ENCODE data around the gene CADPS.

The CADPS gene

GRCh38 chr3:62636235-62636826, 238.9 kb downstream of the CADPS start:
- peaks cover 6% of the 10 kb centered on the region for H3K27me3 ChIP-seq (ENCODE audit: control insufficient read depth, insufficient read depth, low read length)
- no peaks in the 10 kb centered on the region for H3K9me3 ChIP-seq (ENCODE audit: control insufficient read depth, low read length)
- H3K4me1 ChIP-seq (ENCODE audit: control insufficient read depth, insufficient read depth, low read length), result no peaks in the 10 kb centered on the region
- no peak overlapping the region for H3K9ac ChIP-seq (ENCODE audit: low read length)
- H3K4me3 ChIP-seq (ENCODE audit: low read length), result no peak overlapping the region
- H3K36me3 ChIP-seq (ENCODE audit: control insufficient read depth, insufficient read depth, low read length), result no peaks in the 10 kb centered on the region

DNA sequence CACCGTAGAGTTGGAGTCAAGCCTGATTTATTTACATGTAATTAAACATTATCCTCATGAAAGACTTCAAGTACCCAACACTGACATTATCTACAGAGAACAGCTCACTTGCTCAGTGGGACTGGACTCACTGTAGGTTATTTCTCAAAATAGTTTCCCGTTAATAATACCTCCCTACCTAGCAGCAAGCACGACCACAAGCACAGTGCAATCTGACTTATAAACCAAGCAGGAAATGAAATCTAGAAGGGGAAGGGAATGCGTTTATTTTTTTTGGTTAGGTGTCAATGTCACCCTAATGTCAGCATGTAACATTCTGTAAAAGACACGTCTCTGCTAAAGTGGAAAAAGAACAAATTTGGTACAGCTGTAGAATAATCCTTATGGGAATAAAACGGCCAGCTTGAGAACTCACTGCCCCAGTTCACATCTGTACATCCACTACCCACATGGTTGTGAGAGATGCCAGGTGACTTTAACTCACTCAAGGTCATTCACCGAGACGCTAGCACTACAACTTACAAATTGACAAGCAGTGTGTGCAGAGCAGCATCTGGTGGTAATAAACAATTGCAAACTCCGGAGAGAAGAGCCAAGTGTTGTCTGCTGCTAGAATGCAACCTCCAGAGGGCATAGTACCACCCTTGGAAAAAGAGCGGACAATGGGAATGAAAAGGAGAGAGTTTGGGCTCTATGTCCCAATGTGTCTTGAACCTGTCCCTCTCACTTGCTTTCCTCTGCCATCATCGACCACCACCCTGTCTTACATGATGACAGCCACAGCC, 242.5 kb downstream of the CADPS start:
- Histone ChIP-seq H3K4me3 (ENCODE audit: low read length) (no peak overlapping the region), H3K9ac (ENCODE audit: low read length) (no peak overlapping the region), H3K4me1 (ENCODE audit: control insufficient read depth, insufficient read depth, low read length) (no peaks in the 10 kb centered on the region), H3K27me3 (ENCODE audit: control insufficient read depth, insufficient read depth, low read length) (peaks cover 6% of the 10 kb centered on the region), H3K36me3 (ENCODE audit: control insufficient read depth, insufficient read depth, low read length) (no peaks in the 10 kb centered on the region), H3K9me3 (ENCODE audit: control insufficient read depth, low read length) (no peaks in the 10 kb centered on the region)

DNA sequence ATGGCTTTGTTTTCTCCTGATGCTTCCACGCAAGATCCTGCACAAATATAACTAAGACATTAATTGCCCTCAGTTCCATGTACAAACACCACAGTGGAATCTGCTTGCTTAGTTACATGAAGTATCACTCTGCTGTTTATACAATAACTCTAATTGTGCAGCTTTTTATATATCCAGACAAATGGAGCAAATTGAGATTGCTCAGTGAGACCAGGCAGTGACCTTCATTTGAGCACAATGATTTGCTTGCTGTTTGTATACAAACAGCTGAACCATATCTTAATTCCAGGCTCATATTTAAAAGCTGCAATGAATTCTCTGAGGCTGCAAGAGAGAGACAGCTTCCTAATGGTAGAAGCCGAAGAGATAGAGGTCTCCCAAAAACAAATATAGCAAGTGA, 243.7 kb downstream of the CADPS start:
- no peak overlapping the region for H3K4me3 ChIP-seq (ENCODE audit: low read length)
- no peaks in the 10 kb centered on the region for H3K4me1 ChIP-seq (ENCODE audit: control insufficient read depth, insufficient read depth, low read length)
- H3K9me3 ChIP-seq (ENCODE audit: control insufficient read depth, low read length), result no peaks in the 10 kb centered on the region
- peaks cover 6% of the 10 kb centered on the region for H3K27me3 ChIP-seq (ENCODE audit: control insufficient read depth, insufficient read depth, low read length)
- H3K36me3 ChIP-seq (ENCODE audit: control insufficient read depth, insufficient read depth, low read length), result no peaks in the 10 kb centered on the region
- no peak overlapping the region for H3K9ac ChIP-seq (ENCODE audit: low read length)

DNA sequence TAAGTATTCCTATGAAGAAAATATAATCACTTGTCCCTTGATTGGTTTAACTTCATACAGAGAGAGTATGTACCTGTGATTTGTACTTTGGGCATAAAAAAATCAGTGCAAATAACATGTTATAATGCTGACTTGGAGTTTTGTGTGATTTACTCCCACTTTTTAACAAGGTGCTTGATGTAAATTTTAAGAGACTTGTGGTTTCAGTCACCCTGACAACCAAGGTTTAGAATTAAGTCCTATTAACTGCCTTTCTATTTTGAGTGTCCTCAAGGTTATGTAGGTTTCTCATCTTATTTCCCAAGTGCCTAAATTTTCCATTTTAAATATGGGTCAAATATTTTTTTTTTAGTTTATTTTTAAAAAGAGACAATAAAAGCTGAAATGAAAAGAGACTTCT, 244.6 kb downstream of the CADPS start:
- no peak overlapping the region for H3K4me3 ChIP-seq (ENCODE audit: low read length)
- no peaks in the 10 kb centered on the region for H3K36me3 ChIP-seq (ENCODE audit: control insufficient read depth, insufficient read depth, low read length)
- peaks cover 6% of the 10 kb centered on the region for H3K27me3 ChIP-seq (ENCODE audit: control insufficient read depth, insufficient read depth, low read length)
- H3K4me1 ChIP-seq (ENCODE audit: control insufficient read depth, insufficient read depth, low read length), result no peaks in the 10 kb centered on the region
- H3K9me3 ChIP-seq (ENCODE audit: control insufficient read depth, low read length), result no peaks in the 10 kb centered on the region
- no peak overlapping the region for H3K9ac ChIP-seq (ENCODE audit: low read length)

DNA sequence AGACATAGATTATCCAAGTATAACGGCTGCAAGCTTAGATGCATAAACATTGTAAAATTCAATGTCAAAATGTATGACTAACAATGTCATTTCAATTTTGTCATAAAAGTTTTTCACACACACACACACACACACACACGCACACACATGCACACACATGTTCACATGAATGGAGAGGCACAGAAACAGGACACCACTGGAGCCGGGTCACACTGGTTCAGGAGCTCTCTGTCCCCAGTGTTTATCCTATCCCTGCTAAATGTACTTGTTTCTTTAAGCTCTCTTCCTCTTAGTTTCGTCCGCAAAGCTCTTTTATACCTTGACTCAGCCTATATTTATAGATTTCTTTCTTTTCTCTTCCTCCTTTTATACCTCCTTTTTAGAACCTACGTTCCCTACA, 249.9 kb downstream of the CADPS start:
- Histone ChIP-seq H3K4me3 (ENCODE audit: low read length) (no peak overlapping the region), H3K9me3 (ENCODE audit: control insufficient read depth, low read length) (no peaks in the 10 kb centered on the region), H3K36me3 (ENCODE audit: control insufficient read depth, insufficient read depth, low read length) (no peaks in the 10 kb centered on the region), H3K4me1 (ENCODE audit: control insufficient read depth, insufficient read depth, low read length) (no peaks in the 10 kb centered on the region), H3K9ac (ENCODE audit: low read length) (no peak overlapping the region), H3K27me3 (ENCODE audit: control insufficient read depth, insufficient read depth, low read length) (no peaks in the 10 kb centered on the region)

DNA sequence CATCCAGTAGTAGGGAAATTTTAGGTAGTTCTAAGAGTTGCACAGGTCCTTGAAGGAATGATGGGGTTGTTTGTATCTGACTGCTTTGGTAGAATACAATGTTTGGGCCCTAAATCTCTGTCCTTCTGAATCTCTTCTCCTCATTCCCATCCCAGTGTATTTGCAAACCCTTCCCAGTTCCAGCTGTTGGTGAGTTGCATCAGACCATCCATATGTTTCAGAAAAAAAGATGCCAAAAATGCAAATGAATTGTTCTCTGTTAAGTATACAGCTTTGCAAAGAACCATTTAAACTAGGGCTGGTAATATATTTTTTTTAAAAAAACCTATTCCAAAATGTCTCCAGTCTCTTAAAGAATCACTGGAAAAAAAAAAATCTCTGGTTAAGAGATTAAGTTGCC, 251.0 kb downstream of the CADPS start:
- Histone ChIP-seq H3K36me3 (ENCODE audit: control insufficient read depth, insufficient read depth, low read length) (no peaks in the 10 kb centered on the region), H3K27me3 (ENCODE audit: control insufficient read depth, insufficient read depth, low read length) (no peaks in the 10 kb centered on the region)

DNA sequence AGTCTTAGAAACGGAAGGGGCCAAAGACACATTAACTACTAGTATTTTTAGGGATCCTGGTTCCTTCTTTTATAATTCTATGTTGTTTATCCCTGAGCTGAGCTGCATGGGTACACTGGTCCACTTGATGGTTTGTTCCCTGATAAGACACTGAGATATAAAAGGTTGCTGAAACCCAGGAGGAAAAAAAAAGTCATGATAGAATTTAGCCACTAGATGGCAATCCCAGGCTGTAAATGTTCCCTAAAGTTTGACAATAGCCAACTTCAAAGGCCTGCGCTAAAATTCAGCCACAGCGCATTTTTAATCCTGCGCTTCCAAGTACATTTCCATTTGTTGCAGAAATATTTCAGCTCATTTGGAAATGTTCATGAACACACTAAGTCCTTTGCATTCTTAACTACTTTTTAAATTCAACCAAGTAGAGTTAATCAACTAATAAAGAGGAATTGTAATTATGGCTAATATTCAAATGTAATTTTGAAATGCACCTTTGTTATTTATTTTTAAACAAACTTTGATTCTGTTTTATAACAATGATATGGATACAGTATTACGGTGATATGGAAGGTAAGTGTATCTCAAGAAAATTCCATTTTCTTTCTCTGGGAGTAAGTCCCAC, 252.6 kb downstream of the CADPS start:
- Histone ChIP-seq H3K27me3 (ENCODE audit: control insufficient read depth, insufficient read depth, low read length) (no peaks in the 10 kb centered on the region), H3K9ac (ENCODE audit: low read length) (no peak overlapping the region), H3K36me3 (ENCODE audit: control insufficient read depth, insufficient read depth, low read length) (no peaks in the 10 kb centered on the region), H3K4me1 (ENCODE audit: control insufficient read depth, insufficient read depth, low read length) (no peaks in the 10 kb centered on the region), H3K9me3 (ENCODE audit: control insufficient read depth, low read length) (no peaks in the 10 kb centered on the region), H3K4me3 (ENCODE audit: low read length) (no peak overlapping the region)

More for the DNA sequence above, 251.0 kb downstream of the CADPS start:
- Histone ChIP-seq H3K4me3 (ENCODE audit: low read length) (no peak overlapping the region), H3K4me1 (ENCODE audit: control insufficient read depth, insufficient read depth, low read length) (no peaks in the 10 kb centered on the region), H3K9me3 (ENCODE audit: control insufficient read depth, low read length) (no peaks in the 10 kb centered on the region), H3K9ac (ENCODE audit: low read length) (no peak overlapping the region)

- Histone ChIP-seq H3K9me3 (ENCODE audit: control insufficient read depth, low read length) (no peaks in the 10 kb centered on the region), H3K9ac (ENCODE audit: low read length) (no peak overlapping the region), H3K27me3 (ENCODE audit: control insufficient read depth, insufficient read depth, low read length) (no peaks in the 10 kb centered on the region), H3K4me3 (ENCODE audit: low read length) (no peak overlapping the region), H3K4me1 (ENCODE audit: control insufficient read depth, insufficient read depth, low read length) (no peaks in the 10 kb centered on the region), H3K36me3 (ENCODE audit: control insufficient read depth, insufficient read depth, low read length) (no peaks in the 10 kb centered on the region)
These were observed 253.3 kb downstream of the CADPS start for GRCh38 chr3:62621925-62622324.

DNA sequence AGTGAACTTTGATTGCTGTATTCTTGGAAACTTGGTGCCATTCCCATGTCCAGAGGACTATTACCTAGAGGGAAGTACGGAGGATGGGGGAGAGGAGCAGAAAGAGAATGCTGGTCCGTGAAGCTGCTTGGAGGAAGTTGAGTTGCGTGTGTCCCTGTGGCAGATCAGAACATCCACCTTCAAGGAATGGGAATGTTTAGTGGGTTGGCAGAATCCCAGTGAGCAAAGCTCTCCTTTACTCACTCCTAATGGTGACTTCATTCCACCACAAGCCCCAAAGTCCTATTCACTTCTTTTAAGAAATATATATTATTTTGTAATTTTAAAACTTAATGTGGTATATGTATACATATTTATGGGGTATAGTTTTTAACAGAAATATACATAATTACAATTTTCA, 254.0 kb downstream of the CADPS start:
- no peak overlapping the region for H3K9ac ChIP-seq (ENCODE audit: low read length)
- H3K36me3 ChIP-seq (ENCODE audit: control insufficient read depth, insufficient read depth, low read length), result no peaks in the 10 kb centered on the region
- no peaks in the 10 kb centered on the region for H3K4me1 ChIP-seq (ENCODE audit: control insufficient read depth, insufficient read depth, low read length)
- no peaks in the 10 kb centered on the region for H3K27me3 ChIP-seq (ENCODE audit: control insufficient read depth, insufficient read depth, low read length)
- no peak overlapping the region for H3K4me3 ChIP-seq (ENCODE audit: low read length)
- no peaks in the 10 kb centered on the region for H3K9me3 ChIP-seq (ENCODE audit: control insufficient read depth, low read length)

- Histone ChIP-seq H3K4me3 (ENCODE audit: low read length) (no peak overlapping the region), H3K27me3 (ENCODE audit: control insufficient read depth, insufficient read depth, low read length) (no peaks in the 10 kb centered on the region), H3K4me1 (ENCODE audit: control insufficient read depth, insufficient read depth, low read length) (peaks cover 10% of the 10 kb centered on the region), H3K9ac (ENCODE audit: low read length) (no peak overlapping the region), H3K9me3 (ENCODE audit: control insufficient read depth, low read length) (no peaks in the 10 kb centered on the region), H3K36me3 (ENCODE audit: control insufficient read depth, insufficient read depth, low read length) (no peaks in the 10 kb centered on the region)
These were observed 259.9 kb downstream of the CADPS start for GRCh38 chr3:62615258-62615849.

DNA sequence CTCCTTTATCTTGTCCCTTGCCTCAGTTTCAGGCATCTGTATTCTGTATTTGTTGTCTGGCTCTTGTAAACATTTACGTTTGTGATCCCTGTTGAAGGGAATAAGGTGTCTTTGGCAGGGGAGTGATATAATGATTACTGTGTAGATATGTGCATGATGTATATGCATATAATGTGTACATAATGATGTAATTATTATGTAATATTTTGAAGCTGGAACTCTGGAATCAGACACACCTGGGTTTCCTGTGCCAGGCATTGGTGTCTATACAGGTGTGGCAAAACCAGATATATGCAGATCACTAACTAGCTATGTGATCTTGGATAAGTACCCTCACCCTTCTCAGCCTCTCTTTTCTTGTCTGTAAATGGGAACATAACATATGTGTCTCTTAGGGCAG, 260.7 kb downstream of the CADPS start:
- Histone ChIP-seq H3K9me3 (ENCODE audit: control insufficient read depth, low read length) (no peaks in the 10 kb centered on the region), H3K9ac (ENCODE audit: low read length) (no peak overlapping the region), H3K27me3 (ENCODE audit: control insufficient read depth, insufficient read depth, low read length) (no peaks in the 10 kb centered on the region), H3K36me3 (ENCODE audit: control insufficient read depth, insufficient read depth, low read length) (no peaks in the 10 kb centered on the region), H3K4me1 (ENCODE audit: control insufficient read depth, insufficient read depth, low read length) (peaks cover 10% of the 10 kb centered on the region), H3K4me3 (ENCODE audit: low read length) (no peak overlapping the region)

DNA sequence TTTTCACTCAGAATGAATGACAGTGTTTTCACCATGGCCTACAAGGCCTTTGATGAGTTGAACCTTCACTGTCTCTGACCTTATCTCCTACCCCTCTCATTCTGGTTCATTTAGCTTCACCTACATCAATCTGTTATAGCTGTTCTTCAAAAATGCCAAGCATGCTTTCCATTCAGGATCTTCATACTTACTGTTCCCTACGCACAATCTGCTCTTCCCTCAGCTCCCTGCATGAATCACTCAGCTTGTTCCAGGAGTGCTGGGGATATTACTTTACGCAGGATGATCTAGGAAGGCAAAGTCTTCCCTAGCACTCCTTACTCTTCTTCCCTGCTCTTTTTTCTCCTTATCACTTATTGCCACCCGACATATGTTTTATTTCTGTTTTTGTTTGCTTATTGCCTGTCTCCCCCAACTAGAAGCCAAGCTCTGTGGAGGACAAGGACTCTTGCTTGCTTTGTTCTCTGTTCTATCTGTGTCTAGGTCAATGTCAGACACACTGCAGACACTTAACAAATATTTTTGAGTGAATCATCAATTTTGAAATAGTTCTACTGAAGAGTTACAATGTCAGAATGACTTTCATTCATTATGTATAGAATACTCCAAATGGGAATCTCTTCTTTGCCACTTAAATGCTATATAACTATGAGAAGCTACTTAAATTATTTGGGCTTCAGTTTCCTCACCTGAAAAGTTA, 263.5 kb downstream of the CADPS start:
- H3K4me1 ChIP-seq (ENCODE audit: control insufficient read depth, insufficient read depth, low read length), result peaks cover 27% of the 10 kb centered on the region
- no peak overlapping the region for H3K4me3 ChIP-seq (ENCODE audit: low read length)
- no peaks in the 10 kb centered on the region for H3K27me3 ChIP-seq (ENCODE audit: control insufficient read depth, insufficient read depth, low read length)
- H3K9ac ChIP-seq (ENCODE audit: low read length), result no peak overlapping the region
- H3K36me3 ChIP-seq (ENCODE audit: control insufficient read depth, insufficient read depth, low read length), result no peaks in the 10 kb centered on the region
- H3K9me3 ChIP-seq (ENCODE audit: control insufficient read depth, low read length), result no peaks in the 10 kb centered on the region

Measured in mucosa of stomach (tissue), 1 donor.